MM.1S (cell line): ENCODE measurements around the gene RASA1.
A peak's percentile ranks its signal among the peaks of the same experiment; 100 is the strongest.

Experiments used
- DNase-seq: peaks from one replicate; pipeline ENCODE4 v3.0.0-alpha.2; 2015
- H2AFZ ChIP-seq: fragments of 300-600 bp; sonication (generic); 2 replicates; pipeline ENCODE4 v1.6.0; 2016; ENCODE audit warnings: antibody characterized with exemption, low read length
- H3F3A ChIP-seq: fragments of 300-600 bp; sonication (generic); 2 replicates; pipeline ENCODE4 v1.6.1; 2016; ENCODE audit warnings: mild to moderate bottlenecking, antibody characterized with exemption, low read length, moderate library complexity, mixed read lengths; ENCODE audit not compliant: insufficient read depth
- H3K27ac ChIP-seq: fragments of 300-600 bp; sonication (generic); 2 replicates; pipeline ENCODE4 v1.5.1; 2016; ENCODE audit warnings: mild to moderate bottlenecking, low read length
- H3K27me3 ChIP-seq: fragments of 300-600 bp; sonication (generic); replicated peaks from 2 replicates; pipeline ENCODE4 v1.6.0; 2016; ENCODE audit warnings: low read length; ENCODE audit not compliant: insufficient read depth
- H3K36me3 ChIP-seq: fragments of 300-600 bp; sonication (generic); replicated peaks from 2 replicates; pipeline ENCODE4 v1.6.1; 2016; ENCODE audit warnings: mild to moderate bottlenecking, low read length, mixed read lengths; ENCODE audit not compliant: insufficient read depth
- H3K4me1 ChIP-seq: fragments of 300-600 bp; sonication (generic); 2 replicates; pipeline ENCODE4 v1.6.1; 2016; ENCODE audit warnings: low read length, mixed read lengths
- H3K4me2 ChIP-seq: fragments of 300-600 bp; sonication (generic); 2 replicates; pipeline ENCODE4 v1.6.0; 2016; ENCODE audit warnings: low read depth, low read length
- H3K4me3 ChIP-seq: fragments of 300-600 bp; sonication (generic); 2 replicates; pipeline ENCODE4 v1.5.1; 2016; ENCODE audit warnings: low read length, mixed read lengths
- H3K79me2 ChIP-seq: fragments of 300-600 bp; sonication (generic); 2 replicates; pipeline ENCODE4 v1.6.1; 2016; ENCODE audit warnings: mixed run types, low read length, mixed read lengths
- H3K9ac ChIP-seq: fragments of 300-600 bp; sonication (generic); 2 replicates; pipeline ENCODE4 v1.6.1; 2016; ENCODE audit warnings: low read length, mixed read lengths
- H3K9me2 ChIP-seq: fragments of 300-600 bp; sonication (generic); replicated peaks from 2 replicates; pipeline ENCODE4 v1.6.1; 2016; ENCODE audit warnings: mild to moderate bottlenecking, low read length, mixed read lengths; ENCODE audit not compliant: insufficient read depth
- H3K9me3 ChIP-seq: fragments of 300-600 bp; sonication (generic); replicated peaks from 2 replicates; pipeline ENCODE4 v1.6.1; 2016; ENCODE audit warnings: mild to moderate bottlenecking, low read length, mixed read lengths; ENCODE audit not compliant: insufficient read depth
- H4K20me1 ChIP-seq: fragments of 300-600 bp; sonication (generic); 2 replicates; pipeline ENCODE4 v1.6.1; 2016; ENCODE audit warnings: mild to moderate bottlenecking, low read length, moderate library complexity, mixed read lengths; ENCODE audit not compliant: insufficient read depth
- EZH2 ChIP-seq: fragments of 300-600 bp; sonication (generic); optimal IDR thresholded peaks from 2 replicates; pipeline ENCODE3; 2017; ENCODE audit warnings: low read depth, mild to moderate bottlenecking, antibody characterized with exemption, low read length, mixed read lengths
- EZH2phosphoT487 ChIP-seq: fragments of 300-600 bp; sonication (generic); IDR thresholded peaks from 2 replicates; pipeline ENCODE4 v1.6.1; 2018; ENCODE audit warnings: antibody characterized with exemption, low read length
- TF ChIP-seq, protein P1 (sequence below): fragments of 300-600 bp; sonication (generic); IDR thresholded peaks from 2 replicates; pipeline ENCODE4 v1.5.1; 2016; ENCODE audit warnings: antibody characterized with exemption, low read length, mixed read lengths

The RASA1 gene

DNA sequence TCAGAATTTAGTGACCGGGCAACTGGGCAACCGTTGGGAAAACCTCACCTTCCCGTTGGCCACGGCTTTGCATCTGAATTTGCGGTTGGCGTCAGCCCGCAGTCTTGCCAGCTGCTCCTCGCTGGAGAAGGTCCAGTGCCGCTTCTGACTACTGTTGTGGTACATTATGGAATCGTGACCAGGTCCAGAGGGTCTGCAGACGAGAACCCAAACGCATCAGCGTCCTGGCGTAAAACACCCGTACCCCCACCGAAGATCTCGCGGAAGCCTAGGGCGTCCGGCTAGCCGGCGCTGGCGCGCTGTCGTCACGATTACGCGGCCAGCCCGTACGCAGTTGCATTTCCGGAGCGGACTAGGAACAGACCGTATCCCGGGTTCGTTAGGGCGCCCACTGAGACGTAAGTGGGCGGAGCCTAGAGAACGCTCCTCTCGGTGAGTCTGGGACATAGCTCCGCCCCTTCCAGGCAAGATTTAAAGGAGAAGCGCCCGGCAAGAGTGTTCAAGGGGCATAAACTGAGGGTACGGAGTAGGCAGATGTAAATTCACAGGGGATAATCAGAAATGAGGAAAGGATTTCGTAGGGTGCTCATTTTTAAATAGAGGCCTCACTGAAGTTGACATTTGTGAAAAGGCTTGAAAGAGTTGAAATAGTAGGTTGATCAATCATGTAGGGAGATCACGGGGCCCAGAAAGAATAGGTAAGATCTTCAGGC is 145.1 kb downstream of the RASA1 start, which contains the start of gene CCNH:
TSS of gene CCNH (minus strand) at position 301 of the 713 bp plus-strand sequence. CDS start at position 165, 136 bp downstream.
- Histone ChIP-seq H3F3A (0 out of 2 replicates have a peak, but pooled peaks cover 6% of the 10 kb centered on the region), H3K36me3 (peaks cover 16% of the 10 kb centered on the region), H3K27me3 (no peaks in the 10 kb centered on the region), H3K79me2 (peaks cover 46% of the 10 kb centered on the region), H4K20me1 (no peaks in the 10 kb centered on the region), H3K9me3 (no peaks in the 10 kb centered on the region), H2AFZ (peak within 1 kb of the TSS; percentile 89), H3K27ac (peak within 1 kb of the TSS; percentile 89), H3K4me3 (peak within 1 kb of the TSS; percentile 86), H3K9ac (peak within 1 kb of the TSS; percentile 94), H3K9me2 (no peaks in the 10 kb centered on the region), H3K4me2 (peak within 1 kb of the TSS; percentile 87), H3K4me1 (peaks cover 13% of the 10 kb centered on the region)
- peak; percentile 99 for DNase-seq
- TF ChIP-seq, protein P1, sequence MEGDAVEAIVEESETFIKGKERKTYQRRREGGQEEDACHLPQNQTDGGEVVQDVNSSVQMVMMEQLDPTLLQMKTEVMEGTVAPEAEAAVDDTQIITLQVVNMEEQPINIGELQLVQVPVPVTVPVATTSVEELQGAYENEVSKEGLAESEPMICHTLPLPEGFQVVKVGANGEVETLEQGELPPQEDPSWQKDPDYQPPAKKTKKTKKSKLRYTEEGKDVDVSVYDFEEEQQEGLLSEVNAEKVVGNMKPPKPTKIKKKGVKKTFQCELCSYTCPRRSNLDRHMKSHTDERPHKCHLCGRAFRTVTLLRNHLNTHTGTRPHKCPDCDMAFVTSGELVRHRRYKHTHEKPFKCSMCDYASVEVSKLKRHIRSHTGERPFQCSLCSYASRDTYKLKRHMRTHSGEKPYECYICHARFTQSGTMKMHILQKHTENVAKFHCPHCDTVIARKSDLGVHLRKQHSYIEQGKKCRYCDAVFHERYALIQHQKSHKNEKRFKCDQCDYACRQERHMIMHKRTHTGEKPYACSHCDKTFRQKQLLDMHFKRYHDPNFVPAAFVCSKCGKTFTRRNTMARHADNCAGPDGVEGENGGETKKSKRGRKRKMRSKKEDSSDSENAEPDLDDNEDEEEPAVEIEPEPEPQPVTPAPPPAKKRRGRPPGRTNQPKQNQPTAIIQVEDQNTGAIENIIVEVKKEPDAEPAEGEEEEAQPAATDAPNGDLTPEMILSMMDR, result no peak
- TF ChIP-seq EZH2, result no peak
- TF ChIP-seq EZH2phosphoT487, result no peak

DNA sequence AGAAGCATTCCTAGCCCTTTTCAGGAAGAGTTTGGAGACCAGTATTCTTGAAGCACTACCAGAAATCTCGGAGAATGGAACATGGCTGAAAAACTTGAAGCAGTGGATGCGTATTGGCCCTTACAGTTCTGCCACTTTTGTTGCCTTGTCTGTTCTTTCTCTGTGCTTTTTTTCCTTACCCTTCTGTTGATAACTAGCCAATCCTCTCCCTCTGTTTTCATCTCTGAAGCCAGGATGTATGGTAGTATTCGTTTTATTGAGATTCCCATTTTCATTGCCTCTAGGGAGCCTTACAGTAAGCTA is 145.6 kb downstream of the RASA1 start:
- TF ChIP-seq, protein P1, result no peak
- TF ChIP-seq EZH2 (no peak), EZH2phosphoT487 (no peak)
- Histone ChIP-seq H3K36me3 (peaks cover 16% of the 10 kb centered on the region), H4K20me1 (no peaks in the 10 kb centered on the region), H3K4me1 (peaks cover 13% of the 10 kb centered on the region), H3K79me2 (peaks cover 42% of the 10 kb centered on the region), H3K4me2 (peak overlapping the region; percentile 87), H3K9ac (peak overlapping the region; percentile 44; the same call in 1 of the 2 replicates), H3F3A (0 out of 2 replicates have a peak, but pooled peaks cover 6% of the 10 kb centered on the region), H3K9me2 (no peaks in the 10 kb centered on the region), H3K4me3 (peak overlapping the region; percentile 86), H3K9me3 (no peaks in the 10 kb centered on the region), H3K27ac (peak overlapping the region; percentile 89; the same call in 1 of the 2 replicates), H2AFZ (peak overlapping the region; percentile 89), H3K27me3 (no peaks in the 10 kb centered on the region)
- no peak for DNase-seq

DNA sequence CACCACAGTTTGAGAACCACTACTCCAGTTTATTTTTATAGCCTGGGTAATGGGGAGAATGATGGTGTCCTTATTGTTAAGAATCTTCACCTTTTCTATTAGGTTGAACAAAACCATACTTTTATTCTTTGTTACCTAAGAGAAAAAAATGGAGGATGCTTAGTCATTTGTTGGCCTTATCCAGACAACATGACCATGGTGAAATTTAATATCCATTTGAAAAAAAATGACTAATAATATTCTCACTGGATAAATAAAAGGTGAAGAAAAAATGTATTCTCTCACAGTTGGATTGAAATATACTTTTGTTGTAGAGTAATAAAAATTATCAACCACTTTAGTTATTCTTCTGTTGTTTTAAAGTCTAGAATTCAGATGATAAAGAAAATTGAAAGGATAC is 150.8 kb downstream of the RASA1 start:
- Histone ChIP-seq H3K4me2 (no peak overlapping the region), H4K20me1 (no peaks in the 10 kb centered on the region), H3K9me2 (no peaks in the 10 kb centered on the region), H3K27me3 (no peaks in the 10 kb centered on the region), H3F3A (no peaks in the 10 kb centered on the region), H3K9me3 (no peaks in the 10 kb centered on the region), H3K79me2 (no peaks in the 10 kb centered on the region), H3K4me3 (no peak overlapping the region), H3K36me3 (no peaks in the 10 kb centered on the region), H3K27ac (no peak overlapping the region), H2AFZ (no peak overlapping the region), H3K9ac (no peak overlapping the region), H3K4me1 (no peaks in the 10 kb centered on the region)
- TF ChIP-seq EZH2 (no peak), EZH2phosphoT487 (no peak)
- TF ChIP-seq, protein P1, result no peak
- no peak for DNase-seq
